IMR-90 (cell line): Measurements from ENCODE around the gene CNOT6. TPM values are rescaled to one million over a fixed set of nuclear protein-coding genes. Genes with fewer than 3 reads are reported as not detected.

ENCODE experiments used
- ATAC-seq: fragments of 200-7000 bp; cut with Tn5 transposase; 2 replicates; pipeline ENCODE4 v1.9.1; 2020; ENCODE audit warnings: low read depth, mild to moderate bottlenecking, moderate library complexity
- BruUV-seq: library from RNA; stranded (reverse); fragments of 400-500 nt; replicated peaks from 2 replicates; lab custom pipeline; 2021; lab: Mats Ljungman, UMichigan
- CTCF ChIA-PET: fragments of 300-600 bp; formaldehyde crosslinking; extraction: SDS; loops from one replicate; lab custom pipeline; 2021; ENCODE audit warnings: antibody characterized with exemption; lab: Yijun Ruan, JAX
- POLR2A ChIA-PET: fragments of 300-600 bp; sonication (Branson Sonifier 250); formaldehyde crosslinking; loops from one replicate; lab custom pipeline; 2022; ENCODE audit warnings: antibody characterized with exemption; ENCODE audit not compliant: unreplicated experiment; lab: Charles Lee
- DNase-seq: peaks from one replicate; pipeline ENCODE4 v3.0.0; 2013
- H2AFZ ChIP-seq: replicated peaks from 2 replicates; pipeline ENCODE3; 2013; ENCODE audit warnings: low read length, mild to moderate bottlenecking; ENCODE audit not compliant: poor library complexity
- H2AK5ac ChIP-seq: 2 replicates; pipeline ENCODE4 v1.6.1; 2013; ENCODE audit warnings: low read depth, low read length, inconsistent platforms
- H2AK9ac ChIP-seq: replicated peaks from 2 replicates; pipeline ENCODE3; 2013; ENCODE audit warnings: mild to moderate bottlenecking, low read depth, low read length, moderate library complexity; ENCODE audit not compliant: poor library complexity
- H2BK120ac ChIP-seq: 2 replicates; pipeline ENCODE4 v1.6.1; 2013; ENCODE audit warnings: low read depth, low read length, inconsistent platforms
- H2BK15ac ChIP-seq: 3 replicates; pipeline ENCODE4 v1.6.1; 2013; ENCODE audit warnings: low read depth, low read length, inconsistent platforms
- H2BK20ac ChIP-seq: 2 replicates; pipeline ENCODE4 v1.6.1; 2013; ENCODE audit warnings: low read depth, mild to moderate bottlenecking, inconsistent platforms, low read length, moderate library complexity
- H2BK5ac ChIP-seq: 2 replicates; pipeline ENCODE4 v1.6.1; 2013; ENCODE audit warnings: mild to moderate bottlenecking, low read depth, low read length, inconsistent platforms; ENCODE audit not compliant: poor library complexity, severe bottlenecking
- H3K14ac ChIP-seq: replicated peaks from 2 replicates; pipeline ENCODE4 v1.6.1; 2013; ENCODE audit warnings: low read depth, low read length, inconsistent platforms
- H3K18ac ChIP-seq: 2 replicates; pipeline ENCODE4 v1.6.1; 2013; ENCODE audit warnings: low read depth, low read length, control low read depth
- H3K23ac ChIP-seq: 2 replicates; pipeline ENCODE4 v1.6.1; 2013; ENCODE audit warnings: low read depth, low read length, inconsistent platforms
- H3K27ac ChIP-seq: 2 replicates; pipeline ENCODE4 v1.5.1; 2013; ENCODE audit warnings: mild to moderate bottlenecking, control low read depth, low read length; ENCODE audit not compliant: insufficient read depth
- H3K27me3 ChIP-seq: 2 replicates; pipeline ENCODE4 v1.6.1; 2013; ENCODE audit warnings: low read length; ENCODE audit not compliant: control insufficient read depth, insufficient read depth
- H3K36me3 ChIP-seq: 2 replicates; pipeline ENCODE4 v1.6.1; 2013; ENCODE audit warnings: low read length, mixed read lengths; ENCODE audit not compliant: control insufficient read depth, insufficient read depth
- H3K4ac ChIP-seq: 2 replicates; pipeline ENCODE4 v1.6.1; 2013; ENCODE audit warnings: low read depth, low read length, inconsistent platforms
- H3K4me1 ChIP-seq: 2 replicates; pipeline ENCODE4 v1.6.1; 2013; ENCODE audit warnings: low read length, mixed read lengths; ENCODE audit not compliant: control insufficient read depth, insufficient read depth
- H3K4me2 ChIP-seq: 2 replicates; pipeline ENCODE4 v1.6.1; 2013; ENCODE audit warnings: low read depth, mild to moderate bottlenecking, control low read depth, low read length, moderate library complexity
- H3K4me3 ChIP-seq: 2 replicates; pipeline ENCODE4 v1.5.1; 2013; ENCODE audit warnings: low read depth, mild to moderate bottlenecking, control low read depth, low read length, moderate library complexity; ENCODE audit not compliant: insufficient read depth
- H3K56ac ChIP-seq: 2 replicates; pipeline ENCODE4 v1.6.1; 2013; ENCODE audit warnings: low read length, inconsistent platforms; ENCODE audit not compliant: insufficient read depth; ENCODE audit errors: extremely low read depth
- H3K79me1 ChIP-seq, 2 experiments: 2 replicates each; pipeline ENCODE4 v1.6.1; 2013; ENCODE audit warnings: low read length in 2 of 2, inconsistent platforms in 1 of 2, low read depth in 1 of 2
- H3K9ac ChIP-seq: 2 replicates; pipeline ENCODE4 v1.6.1; 2013; ENCODE audit warnings: low read depth, low read length, control low read depth
- H3K9me1 ChIP-seq: 2 replicates; pipeline ENCODE4 v1.6.1; 2013; ENCODE audit warnings: low read length, inconsistent platforms; ENCODE audit not compliant: insufficient read depth
- H3K9me3 ChIP-seq: 2 replicates; pipeline ENCODE4 v1.6.1; 2013; ENCODE audit warnings: low read length; ENCODE audit not compliant: control insufficient read depth, insufficient read depth
- H4K20me1 ChIP-seq: 2 replicates; pipeline ENCODE4 v1.6.1; 2013; ENCODE audit warnings: low read length, inconsistent platforms; ENCODE audit not compliant: insufficient read depth
- H4K5ac ChIP-seq: 2 replicates; pipeline ENCODE4 v1.6.1; 2013; ENCODE audit warnings: mild to moderate bottlenecking, low read depth, low read length, control low read depth
- H4K8ac ChIP-seq, 2 experiments: 2 replicates each; pipeline ENCODE4 v1.6.1; 2013; ENCODE audit warnings: low read depth in 2 of 2, low read length in 2 of 2, control low read depth in 1 of 2, inconsistent platforms in 1 of 2
- H4K91ac ChIP-seq: 2 replicates; pipeline ENCODE4 v1.6.1; 2013; ENCODE audit warnings: low read depth, low read length, inconsistent platforms; ENCODE audit not compliant: insufficient read depth
- ELK1 ChIP-seq: fragments of 150-350 bp; IDR thresholded peaks from 2 replicates; pipeline ENCODE4 v1.6.1; 2016; ENCODE audit warnings: low read depth, mild to moderate bottlenecking, low read length, moderate library complexity, borderline replicate concordance
- FOS ChIP-seq: fragments of 150-350 bp; IDR thresholded peaks from 2 replicates; pipeline ENCODE4 v1.6.1; 2016; ENCODE audit warnings: low read depth, low read length
- WGBS, 2 experiments: methylation state at CpG; one replicate each; pipeline versions ENCODE4 v1.1.5 to v1.1.7; 2013; ENCODE audit warnings: missing lambda C conversion rate in 2 of 2; ENCODE audit not compliant: insufficient read length in 1 of 2; ENCODE audit errors: extremely low coverage in 2 of 2; 5-methylcytosine and 5-hydroxymethylcytosine counted together
- dilution Hi-C: fragments of 300-500 bp; cut with HindIII; formaldehyde crosslinking; loops from one replicate; pipeline ENCODE4 v1.14.3; 2018; ENCODE audit warnings: low sequenced_read_pairs; ENCODE audit not compliant: unreplicated experiment
- in situ Hi-C: fragments of 300-500 bp; cut with MboI; formaldehyde crosslinking; loops from 3 replicates; pipeline ENCODE4 v1.14.3; 2019; ENCODE audit warnings: low sequenced_read_pairs, inconsistent platforms, mixed read lengths
- intact Hi-C: fragments of 100-400 bp; cut with micrococcal nuclease; formaldehyde crosslinking; loops from 2 replicates; pipeline ENCODE4 v1.10.0; 2022
- polyA plus RNA-seq, 3 experiments: library from polyadenylated mRNA; depleted of rRNA; stranded (reverse); fragments of >200 nt; gene quantifications; 2 replicates each; pipeline ENCODE4 v1.2.3, GENCODE V29; 2012; ENCODE audit warnings: low replicate concordance in 1 of 3
- total RNA-seq: library from RNA; depleted of rRNA; stranded (reverse); fragments of >200 nt; gene quantifications from 2 replicates; pipeline ENCODE4 v1.2.3, GENCODE V29; 2012

CNOT6 gene
- total and polyA plus RNA-seq, 2 of the 4 experiments (the other 2 are of a cell fraction), result 9.7 to 10.8 TPM

- peaks cover 12% of the 10 kb centered on the region for H3K4me1 ChIP-seq
- peaks cover 49% of the 10 kb centered on the region for H4K20me1 ChIP-seq
- no peak overlapping the region for H2BK5ac ChIP-seq
- no peak overlapping the region for H2BK120ac ChIP-seq
- no peak overlapping the region for H3K14ac ChIP-seq
- H2AK9ac ChIP-seq, result no peak overlapping the region
- no peak overlapping the region for H4K5ac ChIP-seq
- H3K9ac ChIP-seq, result no peak overlapping the region
- H4K91ac ChIP-seq, result no peak overlapping the region
- H3K4ac ChIP-seq, result no peak overlapping the region
- TF ChIP-seq FOS, result no peak
- no peak for TF ChIP-seq ELK1
- H3K9me3 ChIP-seq, result no peaks in the 10 kb centered on the region
- H3K9me1 ChIP-seq, result peaks cover 7% of the 10 kb centered on the region
- WGBS, 2 experiments, result 87% methylated on average over 4 of the region's 4 CpGs; no CpG with 5 or more reads in 1 of the 2 experiments
- H2AK5ac ChIP-seq, result no peak overlapping the region
- H2BK20ac ChIP-seq, result no peak overlapping the region
- in situ Hi-C loops (no loop called here), dilution Hi-C loops (no loop called here), intact Hi-C loops (no loop called here)
- H3K4me2 ChIP-seq, result no peak overlapping the region
- H3K36me3 ChIP-seq, result peaks cover 2% of the 10 kb centered on the region; the same call in 1 of the 2 replicates
- CTCF ChIA-PET, result no interaction called here
- ATAC-seq (no peak; the same call in 1 of the 2 replicates), DNase-seq (no peak)
- no peaks in the 10 kb centered on the region for H3K27me3 ChIP-seq
- H3K79me1 ChIP-seq, result peaks cover 29 to 61% of the 10 kb centered on the region in 2 experiments
- no peak overlapping the region for H2BK15ac ChIP-seq
- H3K4me3 ChIP-seq, result no peak overlapping the region
- no peak overlapping the region for H2AFZ ChIP-seq
- no peak overlapping the region for H3K27ac ChIP-seq
- no peak overlapping the region for H3K18ac ChIP-seq
- H3K23ac ChIP-seq, result no peak overlapping the region
- no peak overlapping the region for H4K8ac ChIP-seq
- no peak overlapping the region for H3K56ac ChIP-seq
- POLR2A ChIA-PET, result no interaction called here
- no TSS peak for BruUV-seq
Observed at GRCh38 chr5:180526269-180526668, 32.1 kb downstream of the CNOT6 start.
